Putamen (tissue), 1 donor: ENCODE data around the gene LPAR1.

Source experiments
- DNase-seq: peaks from one replicate; pipeline ENCODE4 v3.0.0-alpha.2; 2016; ENCODE audit warnings: low spot score

The LPAR1 gene

DNA sequence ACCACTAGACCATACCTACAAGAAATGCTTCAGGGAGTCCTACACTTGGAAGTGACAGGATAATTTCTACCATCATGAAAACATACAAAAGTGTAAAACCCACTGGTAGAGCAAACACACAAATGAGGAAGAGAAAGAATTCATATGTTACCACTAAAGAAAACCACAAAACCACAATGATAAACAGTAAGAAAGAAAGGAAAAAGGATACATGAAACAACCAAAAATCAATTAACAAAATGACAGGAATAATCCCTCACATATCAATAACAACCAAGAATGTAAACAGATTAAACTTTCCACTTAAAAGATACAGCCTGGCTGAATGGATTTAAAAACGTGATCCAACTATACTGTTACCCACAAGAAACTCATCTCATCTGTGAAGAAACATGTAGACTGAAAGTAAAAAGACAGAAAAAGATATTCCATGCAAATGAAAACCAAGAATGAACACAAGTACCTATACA lies 83.4 kb downstream of the LPAR1 start:
- no peak for DNase-seq

DNA sequence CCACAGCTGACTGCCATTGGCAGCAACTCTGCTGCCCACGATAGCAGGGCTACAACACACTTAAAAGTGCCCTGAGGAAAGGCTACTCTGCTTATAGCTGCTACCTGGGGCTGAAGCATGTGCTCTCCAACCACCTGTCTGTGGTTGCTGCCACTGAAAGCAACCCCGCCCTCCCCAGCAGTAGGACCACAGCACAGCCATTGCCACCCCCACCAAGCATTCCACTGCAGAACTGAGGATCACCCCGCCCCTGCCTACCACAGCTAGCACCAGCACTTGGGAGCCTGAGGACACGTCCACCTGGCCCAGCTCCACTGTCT lies 85.8 kb downstream of the LPAR1 start:
- no peak for DNase-seq

DNA sequence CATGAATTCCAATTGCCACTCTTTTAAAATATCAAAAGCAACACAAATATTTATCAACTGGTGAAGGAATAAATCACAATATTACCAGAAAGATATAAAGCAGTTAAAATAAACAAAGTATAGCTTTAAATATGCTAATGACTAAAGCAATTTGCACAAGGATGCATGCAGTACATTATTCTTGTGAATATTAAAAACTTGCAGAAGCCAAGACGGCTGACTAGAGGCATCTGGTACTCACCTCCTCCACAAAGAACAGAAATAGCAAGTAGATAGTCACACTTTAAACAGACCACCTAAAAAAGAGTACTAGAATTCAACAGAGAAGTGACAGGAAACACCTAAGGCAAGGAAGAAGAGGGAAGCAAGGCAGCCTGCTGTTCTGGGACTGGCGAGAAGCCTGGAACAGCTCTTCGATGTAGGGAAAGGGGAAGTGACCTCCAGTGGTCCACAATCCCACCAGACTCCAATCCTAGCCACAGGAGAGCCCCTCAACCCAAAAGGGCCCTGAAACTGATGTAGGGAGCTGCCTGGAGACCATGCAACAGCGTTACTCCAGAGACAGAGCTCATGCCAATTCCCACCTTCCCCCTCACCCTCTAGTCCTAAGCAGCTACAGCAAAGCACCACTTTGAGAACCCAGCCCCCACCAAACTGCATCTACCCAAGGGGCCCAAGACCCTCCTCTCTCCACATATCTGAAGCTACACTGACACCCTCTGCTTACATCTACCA lies 86.3 kb downstream of the LPAR1 start:
- DNase-seq, result peak; percentile 34

DNA sequence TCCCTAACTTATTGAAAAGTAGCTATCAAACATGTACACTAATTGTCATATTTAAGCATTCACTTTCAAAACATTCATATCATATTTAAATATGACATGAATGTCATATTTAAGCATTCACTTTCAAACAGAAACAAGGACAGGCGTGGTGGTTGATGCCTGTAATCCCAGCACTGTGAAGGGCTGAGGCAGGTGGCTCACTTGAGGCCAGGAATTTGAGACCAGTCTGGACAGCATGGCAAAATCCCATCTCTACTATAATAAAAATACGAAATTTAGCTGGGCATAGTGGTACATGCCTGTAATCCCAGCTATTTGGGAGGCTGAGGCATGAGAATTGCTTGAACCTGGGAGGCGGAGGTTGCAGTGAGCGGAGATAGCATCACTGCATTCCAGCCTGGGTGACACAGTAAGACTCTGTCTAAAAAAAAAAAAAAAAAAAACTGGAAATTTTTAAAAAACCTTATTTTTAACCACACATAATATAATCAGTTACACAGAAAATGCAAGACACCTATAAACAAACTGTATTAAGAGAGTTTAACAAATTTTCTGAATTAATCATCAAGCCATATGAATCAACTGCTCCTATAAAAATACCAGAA lies 88.1 kb downstream of the LPAR1 start:
- DNase-seq, result no peak

DNA sequence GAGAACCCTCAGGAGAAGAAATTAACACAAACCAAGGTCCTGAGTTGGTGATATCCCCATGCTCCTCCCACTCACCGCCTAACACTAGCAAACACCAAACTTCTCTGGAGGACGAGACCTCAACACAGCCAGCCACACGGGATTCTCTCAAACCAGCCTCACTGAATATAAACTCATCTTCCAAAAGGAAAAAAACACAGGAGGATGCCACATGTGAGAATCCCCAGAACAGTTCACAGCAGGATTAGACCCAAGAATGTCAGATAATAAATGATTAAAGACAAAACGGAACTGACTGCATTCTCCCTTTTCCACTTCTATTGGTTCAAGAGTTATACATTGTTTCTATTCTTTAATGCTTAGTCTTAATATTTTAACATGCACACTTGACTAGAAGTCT lies 89.2 kb downstream of the LPAR1 start:
- no peak for DNase-seq

DNA sequence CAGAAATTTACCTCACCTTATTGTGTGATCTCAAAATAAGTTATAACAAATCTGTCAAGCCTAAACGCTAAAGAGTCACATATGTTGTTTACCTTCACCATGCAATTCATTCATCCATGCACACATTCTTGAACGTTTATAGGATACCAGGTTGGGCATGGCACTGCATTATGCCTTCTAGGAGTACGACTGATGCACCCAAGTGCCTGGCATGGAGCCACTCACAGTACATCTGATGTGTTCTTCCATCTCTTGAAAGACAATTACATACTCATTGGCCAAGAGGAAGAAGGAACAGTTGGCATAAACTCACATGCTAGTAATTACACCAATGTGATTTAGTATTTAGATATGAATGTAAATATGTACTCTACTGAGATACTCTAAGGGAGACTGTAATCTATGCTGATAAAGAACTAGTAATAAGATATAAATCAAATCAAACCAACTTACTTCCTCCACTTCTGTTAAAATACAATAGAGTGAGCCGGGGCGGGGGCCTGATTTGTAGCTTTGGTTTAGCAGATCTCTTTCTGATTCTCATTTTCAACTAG lies 90.7 kb downstream of the LPAR1 start:
- no peak for DNase-seq

GRCh38 chr9:110942522-110942921 lies 95.7 kb downstream of the LPAR1 start:
- DNase-seq, result no peak

DNA sequence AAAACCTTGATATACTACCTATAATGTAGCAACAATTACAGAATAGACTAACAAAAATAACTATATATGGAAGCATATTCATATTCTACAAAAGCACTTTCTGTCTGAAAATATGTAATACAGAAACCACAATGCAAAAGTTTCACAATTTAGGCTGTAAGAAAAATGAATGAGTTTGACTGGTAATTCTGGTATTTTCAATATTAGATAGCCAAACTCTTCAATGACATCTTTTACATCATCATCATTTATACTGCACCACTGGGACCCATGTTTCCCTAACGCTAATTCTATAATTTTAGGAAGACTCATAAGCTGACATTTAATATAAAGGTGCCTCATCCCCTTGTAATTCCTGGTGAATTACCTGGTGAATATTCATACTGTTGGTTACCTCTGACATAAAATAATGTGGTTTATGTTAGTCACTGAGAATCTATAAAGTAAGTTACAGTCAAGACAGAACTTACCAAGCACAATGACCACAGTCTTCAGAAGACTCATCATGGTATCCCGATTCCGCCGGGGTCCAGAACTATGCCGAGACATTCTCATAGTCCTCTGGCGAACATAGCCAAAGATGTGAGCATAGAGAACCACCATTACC lies 97.2 kb downstream of the LPAR1 start:
- no peak for DNase-seq

GRCh38 chr9:110939573-110939972 lies 98.7 kb downstream of the LPAR1 start:
- DNase-seq, result no peak

DNA sequence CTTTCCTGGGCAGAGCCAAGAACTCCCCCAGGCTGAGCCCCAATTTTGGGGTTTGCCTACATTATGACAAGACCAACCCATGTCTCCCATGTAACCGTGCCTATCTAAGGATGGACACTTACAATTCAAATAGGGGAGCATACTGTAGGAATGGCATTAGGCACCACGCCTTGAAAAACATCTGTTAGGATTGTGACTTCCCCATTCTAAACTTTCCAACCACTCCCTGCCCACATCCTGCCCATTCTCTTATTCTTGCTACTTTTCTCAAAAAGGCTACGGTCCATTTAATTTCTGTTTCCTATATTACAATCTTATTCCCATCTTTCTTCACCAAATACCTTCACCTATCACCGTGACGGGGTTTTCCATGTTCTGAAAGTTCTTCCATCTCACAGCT lies 99.2 kb downstream of the LPAR1 start:
- DNase-seq, result no peak

DNA sequence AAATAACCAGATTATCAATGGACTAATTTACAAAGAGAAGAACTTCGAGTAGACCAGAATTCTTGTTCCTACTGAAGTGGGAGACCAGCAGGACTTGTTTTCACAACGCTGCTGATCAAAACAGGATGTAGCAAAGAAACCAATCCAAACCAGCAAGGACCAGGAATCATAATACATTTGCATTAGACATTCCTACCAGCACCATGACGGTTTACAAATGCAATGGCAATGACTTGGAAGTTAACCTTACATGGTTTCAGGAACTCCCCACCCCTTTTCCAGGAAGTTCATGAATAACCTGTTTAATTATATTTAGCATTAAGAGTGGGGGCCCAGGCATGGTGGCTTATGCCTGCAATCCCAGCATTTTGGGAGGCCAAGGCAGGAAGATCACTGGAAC lies 100.0 kb downstream of the LPAR1 start:
- no peak for DNase-seq

DNA sequence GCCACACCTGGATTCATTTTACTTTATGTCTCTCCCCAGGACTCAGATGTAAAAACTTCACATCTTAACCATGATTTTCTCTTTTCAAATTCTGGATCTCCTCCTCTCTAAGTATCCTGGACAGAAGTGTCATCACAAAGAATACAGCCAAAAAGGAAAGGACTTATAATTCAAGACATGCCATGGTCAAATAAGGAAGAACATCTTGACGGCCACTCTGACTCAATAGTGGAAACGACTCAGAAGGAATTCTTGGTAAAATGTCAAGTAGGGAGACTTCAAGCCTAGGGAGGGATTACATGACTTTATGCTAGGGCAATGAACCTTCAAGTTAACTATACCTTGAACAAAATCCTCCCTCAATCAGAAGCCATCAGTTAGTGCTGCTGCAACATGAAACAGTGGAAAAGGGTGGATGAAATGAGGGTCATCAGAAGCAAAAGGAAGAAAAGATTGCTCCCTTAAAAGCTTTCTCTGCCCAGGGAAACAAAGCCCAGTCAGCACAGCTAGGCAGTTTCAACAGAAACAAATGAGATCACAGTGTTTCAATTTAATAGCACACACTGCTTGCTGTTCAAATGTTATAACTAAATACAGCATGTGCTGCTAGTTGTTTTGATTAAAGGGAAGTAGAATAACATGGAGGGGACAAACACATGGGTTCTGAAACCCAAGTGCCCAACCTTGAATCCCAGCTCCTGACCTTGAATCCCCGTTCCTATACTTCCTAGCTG lies 101.4 kb downstream of the LPAR1 start:
- DNase-seq, result no peak

DNA sequence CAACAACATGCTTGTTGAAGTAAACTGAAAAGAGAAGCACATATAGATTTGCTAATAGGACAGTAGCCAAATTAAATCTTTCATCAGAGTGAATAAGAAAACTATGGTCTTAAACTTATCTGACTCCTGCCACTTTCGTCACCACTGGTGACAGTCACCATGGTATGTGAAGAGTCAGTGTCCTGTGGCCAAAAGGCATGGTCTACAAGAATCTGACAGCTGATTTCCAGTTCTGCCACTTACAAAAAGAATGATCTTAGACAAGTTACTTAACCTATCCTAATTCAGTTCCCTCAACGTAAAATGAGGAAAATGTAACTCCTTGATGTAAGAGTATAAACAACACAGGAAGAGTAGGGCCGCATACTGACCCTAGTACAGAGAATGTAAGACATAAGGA lies 102.0 kb downstream of the LPAR1 start:
- no peak for DNase-seq

DNA sequence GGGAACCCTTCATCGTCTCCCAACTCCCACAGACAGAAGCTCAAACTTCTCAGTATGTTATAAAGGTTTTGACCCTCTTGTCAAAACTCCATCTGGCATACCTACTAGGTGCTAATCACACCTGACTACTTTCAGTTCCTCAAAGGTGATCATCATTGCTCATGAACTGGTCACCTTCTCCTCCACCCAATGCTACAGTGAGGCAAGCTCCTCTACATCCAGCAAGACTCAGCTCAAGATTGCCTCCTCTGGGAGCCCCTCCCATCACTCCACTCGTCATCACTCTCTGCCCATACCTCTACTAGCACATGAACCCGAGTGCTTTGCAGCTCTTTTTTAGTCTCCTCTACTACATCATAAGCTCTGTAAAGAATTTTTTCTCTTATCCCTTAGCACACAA lies 102.4 kb downstream of the LPAR1 start:
- DNase-seq, result no peak

GRCh38 chr9:110933350-110934001 lies 104.8 kb downstream of the LPAR1 start:
- no peak for DNase-seq

DNA sequence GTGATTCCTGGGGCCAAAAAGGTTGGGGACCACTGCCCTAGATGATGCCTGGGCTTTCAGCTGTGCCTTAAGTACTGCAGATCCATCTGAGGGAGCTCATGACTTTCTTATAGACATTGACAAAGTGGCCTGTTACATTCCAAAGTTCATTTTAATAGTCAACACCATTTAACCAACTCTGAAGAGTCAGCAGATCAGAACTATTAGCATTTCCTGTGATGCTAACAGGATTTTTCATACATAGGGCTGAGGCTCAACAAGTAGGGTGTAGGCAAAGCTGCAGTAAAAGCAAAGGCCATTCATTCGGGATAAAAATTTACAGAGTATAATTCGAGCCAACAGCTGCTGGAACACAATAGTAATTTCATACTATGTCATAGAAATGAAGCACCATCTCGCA lies 105.4 kb downstream of the LPAR1 start:
- DNase-seq, result no peak

DNA sequence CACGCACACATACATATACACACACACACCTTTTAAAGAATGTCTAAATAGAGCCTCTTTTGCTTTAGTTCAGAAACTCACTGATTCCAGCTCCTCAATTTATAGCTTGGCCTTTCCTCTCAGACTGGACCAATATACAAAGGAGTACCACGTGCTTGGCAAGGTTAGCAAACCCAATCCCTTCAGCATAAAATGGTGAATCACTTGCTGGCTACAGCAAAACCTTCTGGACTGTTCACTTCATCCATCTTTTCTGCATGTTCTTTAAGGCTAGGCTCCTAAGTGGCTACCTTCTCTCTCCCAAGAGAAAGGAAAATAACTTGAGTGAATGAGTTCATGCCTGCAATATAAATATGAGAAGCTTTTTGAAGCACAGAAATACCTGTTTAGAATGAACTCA lies 109.7 kb downstream of the LPAR1 start:
- DNase-seq, result no peak

- no peak for DNase-seq
Measured at GRCh38 chr9:110926828-110927487, 111.3 kb downstream of the LPAR1 start.

- no peak for DNase-seq
Measured at GRCh38 chr9:110923601-110924000, 114.7 kb downstream of the LPAR1 start.

GRCh38 chr9:110922145-110922544 lies 116.1 kb downstream of the LPAR1 start:
- DNase-seq, result no peak

DNA sequence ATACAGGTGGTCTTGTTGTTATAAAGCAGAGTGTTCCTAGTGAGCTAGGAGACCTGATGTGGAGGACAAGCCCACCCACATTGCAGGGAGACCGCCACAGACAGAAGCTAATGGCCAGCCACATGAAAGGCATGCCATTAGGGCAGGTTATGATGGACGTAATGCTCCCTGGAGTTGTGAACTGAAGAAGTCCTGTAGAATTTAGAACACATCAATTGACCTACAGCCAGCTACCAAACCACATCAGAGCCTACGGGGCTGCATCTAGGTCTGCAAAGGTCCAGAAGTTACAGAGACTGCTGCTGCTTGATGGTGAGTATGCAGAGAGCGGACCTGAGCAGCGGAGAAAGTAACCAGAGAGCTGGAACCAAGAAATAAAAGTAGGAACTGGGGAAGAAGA lies 116.6 kb downstream of the LPAR1 start:
- DNase-seq, result no peak

GRCh38 chr9:110919609-110920008 lies 118.7 kb downstream of the LPAR1 start:
- DNase-seq, result no peak
